HG02840 (cell line): ENCODE results near the gene ST6GALNAC1.

ENCODE experiments used
- ATAC-seq: cut with Tn5 transposase; IDR thresholded peaks from one replicate; pipeline ENCODE4 v1.9.1; 2021; ENCODE audit warnings: mild to moderate bottlenecking, moderate library complexity, moderate number of reproducible peaks; ENCODE audit not compliant: unreplicated experiment, low FRiP score

The ST6GALNAC1 gene

GRCh38 chr17:76584427-76585032 lies 59.0 kb downstream of the ST6GALNAC1 start:
- ATAC-seq = no peak

GRCh38 chr17:76582660-76583059 lies 60.9 kb downstream of the ST6GALNAC1 start:
- ATAC-seq = no peak

GRCh38 chr17:76581515-76581914 lies 62.0 kb downstream of the ST6GALNAC1 start:
- no peak for ATAC-seq

- ATAC-seq = no peak
These were observed 64.3 kb downstream of the ST6GALNAC1 start for GRCh38 chr17:76579281-76579680.

GRCh38 chr17:76578376-76578775 lies 65.2 kb downstream of the ST6GALNAC1 start:
- ATAC-seq = no peak

- no peak for ATAC-seq
These were observed 65.7 kb downstream of the ST6GALNAC1 start for GRCh38 chr17:76577876-76578275.

GRCh38 chr17:76576189-76576588 lies 67.4 kb downstream of the ST6GALNAC1 start:
- no peak for ATAC-seq

GRCh38 chr17:76575570-76575969 lies 68.0 kb downstream of the ST6GALNAC1 start:
- ATAC-seq = no peak
